ENCODE measurements around the gene XPO4.
"Not testable (repeated sequence)": the region's sequence is repeated elsewhere in the genome, so short reads cannot be mapped to it uniquely, and the experiment has no call there.

XPO4 gene

DNA sequence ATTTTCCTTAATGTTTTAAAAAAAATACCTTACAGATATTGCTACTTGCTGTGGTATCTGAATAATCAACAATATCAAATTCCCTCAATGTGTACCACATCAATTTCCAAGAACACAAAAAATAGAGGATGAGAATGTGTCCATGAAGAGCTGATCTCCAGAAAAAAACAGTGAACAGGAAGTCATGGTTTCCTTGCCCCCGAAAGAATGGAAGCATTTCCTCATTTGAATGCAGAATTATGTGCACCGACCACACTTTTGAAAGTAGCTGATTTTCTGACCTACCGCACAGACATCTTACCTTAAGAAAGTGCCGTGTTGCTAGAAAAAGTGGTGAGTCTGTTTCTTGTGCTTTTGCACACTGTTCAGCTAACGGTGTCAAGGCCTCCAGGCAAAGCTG lies 115.4 kb downstream of the XPO4 start:
- DNase-seq (ENCODE audit: low read depth in 2 of 2): no peak

DNA sequence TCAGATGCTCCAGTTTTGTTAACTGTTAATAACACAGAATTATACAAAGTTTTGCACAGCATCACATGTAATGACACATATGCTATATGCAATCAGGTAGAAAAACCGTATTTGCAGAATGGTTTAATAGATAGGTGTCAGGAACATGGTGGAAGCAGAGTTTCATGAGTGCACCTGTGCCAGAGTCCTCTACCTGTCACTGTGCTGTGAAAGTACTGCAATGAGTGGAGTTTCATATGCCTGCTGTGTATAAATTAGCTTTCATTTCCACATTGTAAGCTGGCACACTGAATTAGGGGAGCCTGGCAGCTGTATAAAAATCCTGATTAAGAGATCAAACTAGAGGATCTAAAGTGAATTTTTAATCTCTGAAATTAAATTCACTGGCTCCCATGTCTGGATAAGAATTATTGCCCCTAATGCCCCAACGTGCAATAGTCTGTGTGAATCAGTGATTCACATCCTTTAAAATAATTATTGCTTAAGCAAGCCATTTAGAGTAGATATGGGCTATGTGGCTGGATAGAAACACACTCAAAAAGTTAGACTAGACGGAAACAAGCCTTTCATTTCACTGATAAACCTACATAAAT lies 120.3 kb downstream of the XPO4 start:
- DNase-seq (ENCODE audit: low read depth in 2 of 2): no peak

GRCh38 chr13:20780317-20780716 lies 122.2 kb downstream of the XPO4 start:
- no peak for DNase-seq (ENCODE audit: low read depth in 2 of 2)

- no peak for DNase-seq (ENCODE audit: low read depth in 2 of 2)
Observed at GRCh38 chr13:20779405-20779804, 123.1 kb downstream of the XPO4 start.

DNA sequence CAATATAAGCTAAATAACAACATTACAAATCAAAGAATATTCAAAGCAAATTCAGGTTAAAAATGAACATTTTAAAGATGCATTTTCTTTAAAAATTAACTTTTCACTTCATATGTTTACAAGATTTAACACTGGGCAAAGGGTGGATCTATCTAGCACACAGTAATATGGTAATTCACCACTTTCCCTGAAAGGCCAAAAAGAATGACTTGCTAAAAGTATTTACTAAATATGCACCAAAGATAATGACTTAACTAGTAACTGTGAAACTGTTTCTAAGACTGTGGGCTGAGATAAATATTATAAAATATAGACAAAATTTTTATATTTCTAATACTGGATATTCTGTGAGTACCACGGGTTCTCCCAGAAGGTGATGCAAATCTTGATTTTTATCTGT lies 124.2 kb downstream of the XPO4 start:
- no peak for DNase-seq (ENCODE audit: low read depth in 2 of 2)

DNA sequence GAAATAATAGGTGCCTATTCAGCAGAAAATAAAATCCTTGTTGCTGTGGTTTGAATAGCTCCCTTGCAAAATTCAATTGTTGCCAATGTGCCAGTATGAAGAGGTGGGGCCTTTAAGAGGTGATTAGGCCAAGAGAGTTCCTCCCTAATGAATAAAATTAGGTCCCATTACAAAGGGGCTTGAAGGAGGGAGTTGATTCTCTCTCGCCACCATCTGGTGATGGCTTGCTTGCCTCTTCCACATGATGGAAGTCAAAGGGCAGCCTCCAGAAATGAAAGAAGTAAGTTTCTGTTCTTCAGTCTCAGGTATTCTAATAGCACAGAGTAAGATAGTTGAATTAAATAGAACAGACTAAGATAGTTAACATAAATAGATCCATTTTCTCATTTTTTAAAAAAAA lies 125.8 kb downstream of the XPO4 start:
- no peak for DNase-seq (ENCODE audit: low read depth in 2 of 2)

- no peak for DNase-seq (ENCODE audit: low read depth in 2 of 2)
Observed at GRCh38 chr13:20775961-20776360, 126.6 kb downstream of the XPO4 start.

DNA sequence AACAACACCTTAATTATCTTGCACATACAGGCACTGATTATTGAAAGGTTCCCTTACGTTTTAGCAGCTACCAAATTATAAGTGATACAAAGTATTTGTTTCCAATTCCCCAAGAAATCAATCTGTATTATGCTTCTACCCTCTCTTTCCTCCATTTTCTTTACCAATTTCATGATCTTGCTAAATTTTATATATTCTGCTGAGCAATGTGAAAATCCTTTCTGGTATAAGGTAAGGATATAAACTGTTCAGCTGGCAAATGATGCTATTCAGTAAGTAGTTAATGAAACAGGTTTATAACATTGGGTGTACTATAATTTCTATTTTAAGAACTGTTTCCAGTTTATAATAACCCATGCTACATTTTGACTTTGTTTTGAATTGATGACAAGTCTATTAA lies 127.8 kb downstream of the XPO4 start:
- DNase-seq (ENCODE audit: low read depth in 2 of 2): no peak

DNA sequence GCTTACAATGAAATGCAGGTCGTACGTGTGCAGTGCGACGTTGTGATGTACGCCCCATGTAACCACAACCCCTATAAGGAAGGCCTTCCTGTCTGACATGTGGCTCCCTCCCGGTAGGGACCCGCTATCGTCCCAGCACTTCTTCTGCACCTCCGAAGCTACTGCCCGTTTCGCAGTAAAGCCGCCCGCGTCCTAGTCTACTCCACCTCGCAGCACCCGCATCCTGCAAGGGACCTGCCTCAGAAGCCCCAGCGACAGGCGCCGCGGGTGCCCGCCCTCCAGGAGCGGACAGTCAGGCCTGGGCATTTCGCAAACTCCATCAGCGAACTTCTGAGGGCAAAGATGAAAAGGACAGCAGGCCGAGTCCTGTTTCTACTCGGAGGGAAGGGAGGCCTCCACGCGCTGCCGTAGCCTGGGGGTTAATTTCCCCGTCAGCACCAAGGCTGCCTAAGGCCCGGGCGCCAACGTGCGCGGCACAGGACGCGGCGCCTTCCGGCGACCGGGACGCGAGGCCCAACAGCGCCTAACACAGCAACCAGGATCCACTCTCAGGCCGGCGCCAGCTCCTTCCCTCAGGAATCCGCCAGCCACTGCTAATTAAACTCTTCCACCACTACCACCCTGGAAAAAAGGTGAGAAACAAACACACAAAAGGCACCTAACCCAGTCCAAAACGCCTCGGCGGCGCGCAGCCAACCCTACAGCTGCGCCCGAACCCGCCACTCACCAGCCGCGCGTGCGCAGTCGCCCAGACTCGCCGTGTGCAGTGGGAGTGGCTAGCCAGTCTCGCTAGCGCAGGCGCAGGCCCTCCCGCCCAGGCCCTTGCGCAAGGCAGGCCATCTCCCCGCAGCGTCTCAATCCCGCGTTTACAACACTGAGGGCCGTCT lies 129.1 kb downstream of the XPO4 start, which contains the start of gene EEF1AKMT1:
Gene EEF1AKMT1 (minus strand): TSS at position 768 of the 887 bp plus-strand sequence. CDS start 16,363 bp downstream, outside the sequence.
- DNase-seq (ENCODE audit: low read depth in 2 of 2): peak; percentile 93 to 94

- DNase-seq (ENCODE audit: low read depth in 2 of 2): no peak
Observed at GRCh38 chr13:20772401-20773131, 130.0 kb downstream of the XPO4 start.

DNA sequence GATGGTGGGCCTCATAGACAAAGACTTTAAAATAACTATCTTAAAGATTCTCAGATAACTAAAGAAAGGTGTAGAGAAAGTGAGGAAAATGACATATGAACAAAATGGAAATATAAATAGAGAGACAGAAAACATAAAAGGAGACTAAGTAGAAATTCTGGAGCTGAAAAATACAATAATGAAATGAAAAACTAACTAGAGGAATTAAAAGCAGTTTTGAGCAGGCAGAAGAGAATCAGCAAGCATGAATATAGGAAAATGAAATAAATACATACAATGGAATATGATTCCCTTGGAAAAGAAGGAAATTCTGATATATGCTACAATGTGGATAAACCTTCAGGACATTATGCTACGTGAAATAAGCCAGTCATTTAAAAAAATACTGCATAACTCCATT lies 132.7 kb downstream of the XPO4 start:
- DNase-seq (ENCODE audit: low read depth in 2 of 2): no peak

DNA sequence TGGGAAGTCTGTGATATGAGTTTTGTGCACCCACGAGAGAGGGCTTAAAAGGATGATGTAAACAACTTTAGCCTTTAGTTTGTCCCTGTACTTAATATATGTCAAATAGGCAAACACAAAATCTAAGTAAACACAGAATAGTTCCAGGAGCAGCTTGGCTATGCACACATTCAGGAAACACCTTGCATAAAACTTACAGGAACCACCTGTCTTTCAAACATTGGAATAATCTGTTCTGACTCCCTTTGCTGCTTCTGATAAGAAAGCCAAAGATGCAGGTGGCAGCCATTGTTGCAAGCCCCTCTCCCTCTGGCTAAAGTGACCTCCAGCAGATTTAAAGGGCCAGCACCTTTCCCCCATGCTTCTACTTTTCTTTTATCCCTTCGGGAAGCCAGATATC lies 133.5 kb downstream of the XPO4 start:
- DNase-seq (ENCODE audit: low read depth in 2 of 2): no peak

DNA sequence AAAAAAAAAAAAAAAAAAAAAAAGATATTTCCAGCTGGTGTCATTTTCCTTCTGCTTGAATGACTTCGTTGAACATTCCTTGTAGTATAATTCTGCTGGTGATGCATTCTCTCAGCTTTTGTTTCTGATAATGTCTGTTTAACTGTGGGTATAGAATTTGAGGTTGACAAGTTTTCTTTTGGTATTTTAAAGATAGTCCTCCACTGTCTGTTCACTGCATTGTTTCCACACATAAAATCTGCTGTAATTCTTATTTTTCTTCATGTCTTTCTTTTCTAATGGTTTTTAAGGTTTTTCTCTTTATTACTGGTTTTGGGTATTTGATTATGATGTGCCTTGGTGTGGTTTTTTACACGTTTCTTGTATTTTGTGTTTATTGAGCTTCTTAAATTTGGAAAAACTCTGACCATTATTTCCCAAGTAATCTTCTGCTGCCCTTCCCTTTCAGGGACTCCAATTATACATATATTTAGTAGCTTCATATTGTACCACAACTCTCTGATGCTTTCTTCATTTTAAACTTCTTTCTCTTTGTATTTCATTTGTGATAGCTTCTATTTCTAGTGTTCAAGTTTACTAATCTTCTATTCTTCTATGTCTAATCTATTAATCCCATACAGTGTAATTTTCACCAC lies 135.1 kb downstream of the XPO4 start:
- no peak for DNase-seq (ENCODE audit: low read depth in 2 of 2)

DNA sequence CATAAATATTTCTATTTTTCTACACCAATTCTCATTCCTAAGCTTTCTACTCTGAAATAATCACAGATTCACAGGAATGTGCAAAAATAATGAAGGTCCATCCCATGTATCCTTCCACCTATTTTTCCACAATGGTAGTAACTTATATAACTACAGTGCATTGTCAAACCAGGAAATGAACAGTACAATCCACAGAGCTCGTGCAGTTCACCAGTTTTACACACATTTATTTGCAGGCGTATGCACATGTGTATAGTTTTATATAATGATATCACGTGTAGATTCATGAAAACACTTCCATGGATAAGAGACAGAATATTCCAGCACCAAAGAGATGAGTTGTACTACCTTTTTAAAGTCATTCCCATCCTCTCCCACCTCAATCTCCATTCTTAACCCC lies 141.7 kb downstream of the XPO4 start:
- DNase-seq (ENCODE audit: low read depth in 2 of 2): no peak

DNA sequence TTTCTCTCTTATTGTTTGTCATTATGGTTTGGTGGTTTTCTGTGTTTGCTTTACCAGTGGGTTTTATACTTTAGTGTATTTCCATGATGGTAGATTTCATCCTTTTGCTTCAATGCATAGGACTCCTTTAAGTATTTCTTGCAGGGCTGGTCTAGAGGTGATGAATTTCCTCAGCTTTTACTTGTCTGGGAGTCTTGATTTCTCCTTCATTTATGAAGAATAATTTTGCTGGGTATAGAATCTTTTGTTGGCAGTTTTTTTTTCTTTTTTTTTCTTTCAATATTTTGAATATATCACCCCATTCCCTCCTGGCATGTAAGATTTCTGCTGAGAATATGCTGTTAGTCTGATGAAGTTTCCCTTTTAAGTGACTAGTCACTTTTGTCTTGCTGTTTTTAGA lies 148.5 kb downstream of the XPO4 start:
- DNase-seq (ENCODE audit: low read depth in 2 of 2): no peak

DNA sequence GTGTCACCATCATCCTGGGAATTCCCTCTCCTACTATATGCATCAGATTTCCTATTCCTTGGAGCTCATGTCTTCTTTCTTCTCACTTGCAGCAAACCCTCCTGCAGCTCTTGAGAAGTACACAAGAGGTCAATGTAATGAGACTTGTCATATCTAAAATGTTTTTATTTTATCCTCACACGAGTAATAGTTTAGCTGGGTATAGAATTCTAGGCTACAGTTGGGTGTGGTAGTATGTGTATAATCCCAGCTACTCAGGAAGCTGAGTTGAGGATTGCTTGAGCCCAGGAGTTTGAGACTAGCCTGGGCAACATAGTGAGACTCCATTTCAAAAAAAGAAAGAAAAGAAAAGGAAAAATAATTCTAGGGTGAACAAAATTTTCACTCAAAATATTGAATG lies 153.2 kb downstream of the XPO4 start:
- no peak for DNase-seq (ENCODE audit: low read depth in 2 of 2)

- DNase-seq (ENCODE audit: low read depth in 2 of 2): not testable (repeated sequence)
Observed at GRCh38 chr13:20743830-20744404, 158.6 kb downstream of the XPO4 start.

DNA sequence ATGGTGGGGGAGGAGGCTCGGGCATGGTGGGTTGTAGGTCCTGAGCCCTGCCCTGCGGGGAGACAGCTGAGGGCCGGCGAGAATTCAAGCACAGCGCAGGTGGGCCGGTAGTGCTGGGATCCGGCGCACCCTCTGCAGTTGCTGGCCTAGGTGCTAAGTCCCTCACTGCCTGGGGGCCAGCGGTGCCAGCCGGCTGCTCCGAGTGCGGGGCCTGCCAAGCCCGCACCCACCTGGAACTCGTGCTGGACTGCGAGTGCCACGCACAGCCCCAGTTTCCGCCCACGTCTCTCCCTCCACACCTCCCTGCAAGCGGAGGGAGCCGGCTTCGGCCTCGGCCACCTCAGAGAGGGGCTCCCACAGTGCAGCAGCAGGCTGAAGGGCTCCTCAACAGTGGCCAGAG lies 162.5 kb downstream of the XPO4 start:
- no peak for DNase-seq (ENCODE audit: low read depth in 2 of 2)

DNA sequence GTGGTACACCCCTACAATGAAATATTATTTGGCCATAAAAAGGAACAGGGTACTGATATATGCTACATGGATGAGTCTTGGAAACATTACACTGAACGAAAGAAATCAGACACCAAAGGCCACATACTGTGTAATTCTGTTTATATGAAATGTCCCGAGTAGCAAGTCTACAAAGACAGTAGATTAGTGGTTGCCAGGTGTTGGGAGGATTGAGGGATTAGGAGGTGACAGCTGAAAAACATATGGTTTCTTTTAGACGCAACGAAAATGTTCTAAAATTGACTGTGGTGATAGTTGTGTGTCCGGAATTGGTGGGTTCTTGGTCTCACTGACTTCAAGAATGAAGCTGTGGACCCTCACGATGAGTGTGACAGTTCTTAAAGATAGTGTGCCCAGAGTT lies 163.9 kb downstream of the XPO4 start:
- no peak for DNase-seq (ENCODE audit: low read depth in 2 of 2)

DNA sequence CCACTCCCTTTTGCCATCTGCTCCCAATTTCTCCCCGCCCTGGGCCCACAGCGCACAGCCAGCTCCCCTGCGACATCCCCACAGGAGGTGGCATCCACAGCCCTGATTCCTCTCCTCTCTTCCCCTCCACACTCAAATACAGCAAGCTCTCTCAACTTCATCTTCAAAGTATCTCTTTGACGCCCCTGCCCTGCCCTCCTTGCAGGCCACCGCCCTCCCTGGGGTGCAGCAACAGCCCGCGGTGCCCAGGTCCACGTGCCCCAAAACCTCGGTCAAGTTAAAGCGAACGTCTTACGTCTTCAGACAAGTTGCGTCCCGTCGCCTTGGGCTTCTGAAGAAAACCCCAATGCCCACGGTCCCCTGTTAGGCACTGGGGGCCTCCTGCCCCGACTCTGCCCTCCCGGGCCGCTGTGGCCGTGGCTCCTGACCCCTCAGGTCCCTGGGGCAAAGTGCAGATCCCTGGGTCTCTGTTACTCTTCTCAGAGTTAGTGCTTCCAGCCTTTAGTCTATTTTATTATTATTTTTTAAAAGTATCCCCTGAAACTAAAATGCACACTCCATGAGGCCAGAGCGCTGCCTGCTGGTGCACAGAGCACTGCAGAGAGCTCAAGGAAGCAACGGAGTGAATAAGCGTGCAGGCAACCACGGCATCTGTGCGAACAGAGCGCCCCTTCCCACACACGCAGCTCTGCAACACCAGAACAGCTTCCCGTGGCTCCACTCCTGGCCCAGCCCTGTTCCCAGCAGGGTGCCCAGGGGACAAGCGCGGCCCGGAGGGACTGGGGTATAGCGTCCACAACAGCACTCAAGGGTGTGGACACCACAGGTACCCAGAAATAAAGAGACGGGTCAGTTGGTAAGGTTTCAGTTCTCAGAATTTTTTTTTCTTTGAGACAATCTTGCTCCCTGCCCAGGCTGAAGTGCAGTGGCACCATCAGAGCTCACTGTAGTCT lies 172.6 kb downstream of the XPO4 start:
- DNase-seq (ENCODE audit: low read depth in 2 of 2): no peak

Data from activated CD4-positive, alpha-beta T cell treated with anti-CD3 and anti-CD28 coated beads for 24 hours (primary cell).